Endothelial cell of umbilical vein (primary cell): Measurements from ENCODE around the gene PAXX. TPM values are rescaled to one million over a fixed set of nuclear protein-coding genes. Genes with fewer than 3 reads are reported as not detected.
A peak's percentile ranks its signal among the peaks of the same experiment; 100 is the strongest.

Source experiments
- BruUV-seq: library from RNA; stranded (reverse); fragments of 400-500 nt; replicated peaks from 2 replicates; lab custom pipeline; 2021; lab: Mats Ljungman, UMichigan
- CTCF ChIA-PET: fragments of 300-600, 350-600 bp; sonication (Branson Sonifier 250); formaldehyde crosslinking; loops from one replicate; lab custom pipeline; 2021; ENCODE audit warnings: antibody characterized with exemption, inconsistent platforms; lab: Charles Lee
- POLR2A ChIA-PET: fragments of 300-600, 350-600 bp; sonication (Branson Sonifier 250); formaldehyde crosslinking; loops from one replicate; lab custom pipeline; 2021; ENCODE audit warnings: antibody characterized with exemption, inconsistent platforms; lab: Charles Lee
- DNase-seq: peaks from one replicate; pipeline ENCODE4 v3.0.0-alpha.2; 2011; ENCODE audit warnings: low read depth, low spot score
- FAIRE-seq: peaks from 2 replicates; lab custom pipeline; 2011; peaks lifted over from hg19 to GRCh38; lab: Jason Lieb, UNC
- H2AFZ ChIP-seq: 2 replicates; pipeline ENCODE4 v1.6.0; 2012; ENCODE audit warnings: low read depth, low read length, control low read depth, inconsistent platforms
- H3K27ac ChIP-seq: 2 replicates; pipeline ENCODE4 v1.5.1; 2011; ENCODE audit warnings: low read depth, mild to moderate bottlenecking, control low read depth, low read length, moderate library complexity; ENCODE audit not compliant: insufficient read depth
- H3K27me3 ChIP-seq, 2 experiments: 2 replicates each; pipeline versions ENCODE4 v1.6.0 to v1.6.1; 2011; ENCODE audit warnings: low read length in 2 of 2, mixed read lengths in 1 of 2; ENCODE audit not compliant: control insufficient read depth in 2 of 2, insufficient read depth in 2 of 2
- H3K36me3 ChIP-seq, 2 experiments: 2 replicates in 1 of 2; 3 replicates in 1 of 2; pipeline ENCODE4 v1.5.1; 2011; ENCODE audit warnings: low read length in 2 of 2, mild to moderate bottlenecking in 1 of 2, moderate library complexity in 1 of 2; ENCODE audit not compliant: control insufficient read depth in 2 of 2, insufficient read depth in 2 of 2; ENCODE audit errors: extremely low read depth in 1 of 2
- H3K4me1 ChIP-seq: 3 replicates; pipeline ENCODE4 v1.5.1; 2011; ENCODE audit warnings: mild to moderate bottlenecking, low read length; ENCODE audit not compliant: control insufficient read depth, insufficient read depth; ENCODE audit errors: extremely low read depth
- H3K4me2 ChIP-seq: 2 replicates; pipeline ENCODE4 v1.6.1; 2011; ENCODE audit warnings: low read length, control low read depth, mixed read lengths; ENCODE audit not compliant: insufficient read depth
- H3K4me3 ChIP-seq, 3 experiments: fragments of 200-600 bp in 1 of 3; sonication (generic), shearing (Covaris generic) in 1 of 3; replicated peaks in 1 of 3; 2 replicates each; pipeline ENCODE4 v1.5.1; 2011 to 2016; ENCODE audit warnings: control low read depth in 3 of 3, low read length in 3 of 3, mild to moderate bottlenecking in 2 of 3, inconsistent platforms in 1 of 3, low read depth in 1 of 3, moderate library complexity in 1 of 3; ENCODE audit not compliant: insufficient read depth in 1 of 3
- H3K79me2 ChIP-seq: 2 replicates; pipeline ENCODE4 v1.6.0; 2012; ENCODE audit warnings: low read length, inconsistent platforms; ENCODE audit not compliant: control insufficient read depth, insufficient read depth
- H3K9ac ChIP-seq: replicated peaks from 2 replicates; pipeline ENCODE3; 2011; ENCODE audit warnings: low read length, control low read depth; ENCODE audit not compliant: insufficient read depth; ENCODE audit errors: extremely low read depth
- H3K9me1 ChIP-seq: replicated peaks from 3 replicates; pipeline ENCODE4 v1.6.0; 2011; ENCODE audit warnings: mild to moderate bottlenecking, low read length; ENCODE audit not compliant: control insufficient read depth, insufficient read depth; ENCODE audit errors: extremely low read depth
- H3K9me3 ChIP-seq: replicated peaks from 2 replicates; pipeline ENCODE4 v1.5.1; 2012; ENCODE audit warnings: low read length, inconsistent platforms; ENCODE audit not compliant: control insufficient read depth, insufficient read depth
- H4K20me1 ChIP-seq: replicated peaks from 2 replicates; pipeline ENCODE3; 2011; ENCODE audit warnings: mild to moderate bottlenecking, low read length; ENCODE audit not compliant: control insufficient read depth, insufficient read depth; ENCODE audit errors: extremely low read depth
- EZH2 ChIP-seq: IDR thresholded peaks from 2 replicates; pipeline ENCODE4 v1.6.1; 2012; ENCODE audit warnings: borderline replicate concordance, low read depth, mild to moderate bottlenecking, moderate library complexity, low read length, inconsistent platforms; ENCODE audit not compliant: severe bottlenecking
- FOS ChIP-seq: IDR thresholded peaks from 2 replicates; pipeline ENCODE4 v1.6.1; 2011; ENCODE audit warnings: mild to moderate bottlenecking, low read length, moderate library complexity, borderline replicate concordance; ENCODE audit not compliant: insufficient read depth
- JUN ChIP-seq: IDR thresholded peaks from 2 replicates; pipeline ENCODE4 v1.6.1; 2011; ENCODE audit warnings: borderline replicate concordance, low read depth; ENCODE audit not compliant: insufficient read length, insufficient read depth
- MYC ChIP-seq: IDR thresholded peaks from one replicate; pipeline ENCODE4 v1.6.1; 2011; ENCODE audit warnings: mild to moderate bottlenecking, low read depth, low read length
- POLR2AphosphoS5 ChIP-seq: IDR thresholded peaks from 2 replicates; pipeline ENCODE4 v1.6.1; 2012; ENCODE audit warnings: low read depth, mild to moderate bottlenecking, control low read depth, low read length, moderate library complexity; ENCODE audit not compliant: insufficient read depth
- dilution Hi-C: fragments of 300-500 bp; cut with MboI; formaldehyde crosslinking; loops from one replicate; pipeline ENCODE4 v1.15.0; 2019; ENCODE audit warnings: low sequenced_read_pairs; ENCODE audit not compliant: extremely low pct_ligation_motif_present
- intact Hi-C: fragments of 100-400 bp; cut with micrococcal nuclease; formaldehyde crosslinking; loops from one replicate; pipeline ENCODE4 v1.10.0; 2022
- polyA plus RNA-seq, 4 experiments: library from polyadenylated mRNA; depleted of rRNA in 3 of 4; stranded (reverse) in 3 of 4; unstranded in 1 of 4; fragments of >200 nt; gene quantifications; 2 replicates each; pipeline versions ENCODE4 v1.2.1 to v1.2.3, GENCODE V29; 2011 to 2012; ENCODE audit warnings: missing spikeins in 1 of 4
- total RNA-seq: library from RNA; stranded (reverse); gene quantifications from 2 replicates; pipeline ENCODE4 v1.2.3, GENCODE V29; 2021

The PAXX gene
- total and polyA plus RNA-seq, 2 donors (not counting 3 experiments of a cell fraction or from before 2014, with no cell fraction given): 34.0 to 35.0 TPM

- intact Hi-C loops: no loop called here
- Histone ChIP-seq H3K9me3 (no peaks in the 10 kb centered on the region), H4K20me1 (no peaks in the 10 kb centered on the region), H3K9me1 (no peaks in the 10 kb centered on the region), H3K36me3 (no peaks in the 10 kb centered on the region), H3K4me3 (no peak overlapping the region), H3K4me2 (no peak overlapping the region), H3K27me3 (peaks cover 3 to 10% of the 10 kb centered on the region in 2 experiments), H2AFZ (no peak overlapping the region), H3K4me1 (peaks cover 4% of the 10 kb centered on the region), H3K9ac (no peak overlapping the region), H3K27ac (no peak overlapping the region), H3K79me2 (no peaks in the 10 kb centered on the region)
- FAIRE-seq: no peak
- BruUV-seq: no TSS peak
- CTCF ChIA-PET: interaction anchor here (1.3 kb wide), 1 partner anchor 36 kb away, joined by 3 read pairs; no protein-coding TSS in a partner anchor
- DNase-seq: no peak
- dilution Hi-C loops: no loop called here
- TF ChIP-seq POLR2AphosphoS5 (no peak), EZH2 (no peak), FOS (no peak), JUN (no peak), MYC (no peak)
- POLR2A ChIA-PET: no interaction called here
Measured at GRCh38 chr9:136984464-136985026, 7.7 kb upstream of the PAXX start.

- ChIA-PET POLR2A (no interaction called here), CTCF (interaction anchor here (1.3 kb wide), 1 partner anchor 37 kb away, joined by 3 read pairs; no protein-coding TSS in a partner anchor)
- no peak overlapping the region for H2AFZ ChIP-seq
- intact Hi-C loops (no loop called here), dilution Hi-C loops (no loop called here)
- H3K4me3 ChIP-seq: no peak overlapping the region
- DNase-seq (no peak), FAIRE-seq (no peak)
- H3K4me1 ChIP-seq: peaks cover 4% of the 10 kb centered on the region
- H3K9ac ChIP-seq: no peak overlapping the region
- no TSS peak for BruUV-seq
- no peak overlapping the region for H3K27ac ChIP-seq
- no peaks in the 10 kb centered on the region for H3K9me3 ChIP-seq
- H3K27me3 ChIP-seq: peaks cover 3 to 10% of the 10 kb centered on the region in 2 experiments
- H4K20me1 ChIP-seq: no peaks in the 10 kb centered on the region
- no peaks in the 10 kb centered on the region for H3K79me2 ChIP-seq
- no peaks in the 10 kb centered on the region for H3K9me1 ChIP-seq
- no peak overlapping the region for H3K4me2 ChIP-seq
- no peaks in the 10 kb centered on the region for H3K36me3 ChIP-seq
- TF ChIP-seq EZH2 (peak; percentile 80), MYC (no peak)
Measured at GRCh38 chr9:136985027-136985602, 7.1 kb upstream of the PAXX start.
